SK-N-DZ (cell line): ENCODE results near the gene ETV6.

Experiments used
- DNase-seq: peaks from one replicate; pipeline ENCODE4 v3.0.0-alpha.2; 2015; ENCODE audit warnings: low spot score

ETV6 gene

GRCh38 chr12:11738450-11738849 lies 89.0 kb downstream of the ETV6 start:
- no peak for DNase-seq

- no peak for DNase-seq
Measured at GRCh38 chr12:11739980-11740577, 90.6 kb downstream of the ETV6 start.

DNA sequence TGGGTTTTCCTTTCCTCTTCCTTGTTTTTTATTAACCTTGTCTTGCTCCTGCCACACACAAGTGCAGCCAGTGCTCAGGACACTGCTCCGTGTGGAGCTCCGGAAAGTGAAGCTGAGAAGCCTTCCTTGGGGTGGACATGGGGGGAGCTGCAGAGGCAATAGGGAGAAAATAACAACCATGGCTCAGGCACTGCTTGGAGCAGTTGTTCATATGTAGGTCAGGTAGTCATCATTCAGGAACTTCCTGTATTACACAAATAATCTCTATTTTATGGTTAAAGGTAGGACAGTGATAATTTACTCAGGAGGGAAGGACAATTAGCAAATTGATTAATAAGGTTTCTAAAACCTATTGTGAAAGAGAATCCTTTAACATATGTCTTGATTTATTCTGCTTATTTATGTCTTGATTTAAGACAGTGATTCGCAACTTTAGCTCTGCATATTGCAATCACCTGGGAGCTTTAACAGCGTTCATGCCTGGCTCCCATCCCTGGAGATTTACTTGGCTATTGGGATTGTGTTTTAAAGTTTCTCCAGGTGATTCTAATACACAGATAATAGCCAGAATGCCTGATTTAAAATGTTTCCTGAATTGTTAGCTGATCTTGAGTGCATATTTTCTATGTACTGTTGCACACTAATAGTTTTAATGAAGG lies 92.1 kb downstream of the ETV6 start:
- no peak for DNase-seq

- no peak for DNase-seq
Measured at GRCh38 chr12:11743423-11744409, 94.2 kb downstream of the ETV6 start.

DNA sequence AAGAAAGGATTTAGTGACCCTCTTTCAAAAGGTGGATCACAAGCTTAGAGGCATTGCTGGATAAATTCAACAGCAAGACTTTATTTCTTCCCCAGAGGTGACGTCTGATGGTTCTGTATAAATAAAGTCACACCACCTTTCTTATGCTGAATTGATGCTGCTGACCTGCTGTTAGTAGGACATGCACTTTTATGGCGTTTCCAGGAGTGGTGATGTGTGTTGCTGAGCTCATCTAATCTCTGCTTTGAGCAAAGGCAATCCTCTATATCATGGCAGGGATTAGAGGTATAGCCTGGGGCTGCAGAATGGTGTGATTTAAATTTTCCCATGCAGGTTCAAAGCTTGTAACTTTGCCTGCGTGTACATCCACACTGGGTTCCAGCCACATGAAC lies 94.9 kb downstream of the ETV6 start:
- no peak for DNase-seq

DNA sequence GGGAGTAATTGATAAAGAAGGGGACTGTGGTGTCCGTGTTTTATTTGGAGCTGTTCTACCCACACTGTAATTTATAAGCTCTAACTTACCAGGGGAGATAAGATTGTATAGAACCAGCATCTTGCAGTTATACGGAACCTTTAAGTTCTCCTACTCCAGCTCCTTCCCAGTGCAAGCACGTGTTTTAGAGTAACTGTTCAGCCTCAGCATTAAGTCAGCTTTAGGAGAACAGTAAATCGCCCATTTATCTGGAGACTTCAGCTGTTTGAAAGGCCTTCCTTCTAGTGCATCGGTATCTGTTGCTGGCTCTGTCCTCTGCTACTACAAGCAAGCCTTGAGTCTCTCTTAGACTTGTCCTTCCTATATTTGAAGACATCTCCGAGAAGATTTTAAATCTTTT lies 95.6 kb downstream of the ETV6 start:
- no peak for DNase-seq

DNA sequence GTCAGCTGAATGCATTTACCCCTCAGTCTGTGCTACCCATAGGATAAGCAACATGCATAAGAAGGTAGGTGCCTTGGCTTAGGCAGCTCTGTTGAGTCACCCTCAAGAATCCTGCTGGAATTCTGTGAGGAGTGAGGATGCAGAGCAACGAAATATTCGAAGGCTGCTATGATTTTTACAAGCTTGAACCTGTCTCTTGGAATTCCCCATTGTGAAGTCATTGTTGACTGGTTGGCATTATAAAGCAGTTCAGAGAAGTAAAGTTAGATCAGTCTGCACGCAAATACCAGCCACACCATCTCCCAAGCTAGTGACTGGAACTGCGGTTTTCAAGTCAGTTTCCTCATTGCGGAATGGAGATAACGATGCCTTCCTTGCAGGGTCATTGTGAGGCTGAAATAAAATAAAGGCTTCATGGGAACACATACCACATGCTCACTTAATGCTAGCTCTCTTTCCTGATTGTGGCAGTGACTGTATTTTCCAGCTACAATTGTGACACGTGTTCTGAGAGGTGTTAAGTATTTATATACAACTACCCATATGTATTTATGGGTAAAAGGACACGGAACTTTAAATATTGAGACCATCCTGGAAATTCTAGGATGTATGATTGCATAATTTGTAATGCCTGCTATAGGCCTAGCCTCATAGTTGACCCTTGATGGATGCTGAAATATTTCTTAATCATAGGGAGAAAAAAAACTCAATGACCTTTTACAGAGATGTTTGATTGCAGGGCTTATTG lies 96.7 kb downstream of the ETV6 start:
- DNase-seq = no peak

DNA sequence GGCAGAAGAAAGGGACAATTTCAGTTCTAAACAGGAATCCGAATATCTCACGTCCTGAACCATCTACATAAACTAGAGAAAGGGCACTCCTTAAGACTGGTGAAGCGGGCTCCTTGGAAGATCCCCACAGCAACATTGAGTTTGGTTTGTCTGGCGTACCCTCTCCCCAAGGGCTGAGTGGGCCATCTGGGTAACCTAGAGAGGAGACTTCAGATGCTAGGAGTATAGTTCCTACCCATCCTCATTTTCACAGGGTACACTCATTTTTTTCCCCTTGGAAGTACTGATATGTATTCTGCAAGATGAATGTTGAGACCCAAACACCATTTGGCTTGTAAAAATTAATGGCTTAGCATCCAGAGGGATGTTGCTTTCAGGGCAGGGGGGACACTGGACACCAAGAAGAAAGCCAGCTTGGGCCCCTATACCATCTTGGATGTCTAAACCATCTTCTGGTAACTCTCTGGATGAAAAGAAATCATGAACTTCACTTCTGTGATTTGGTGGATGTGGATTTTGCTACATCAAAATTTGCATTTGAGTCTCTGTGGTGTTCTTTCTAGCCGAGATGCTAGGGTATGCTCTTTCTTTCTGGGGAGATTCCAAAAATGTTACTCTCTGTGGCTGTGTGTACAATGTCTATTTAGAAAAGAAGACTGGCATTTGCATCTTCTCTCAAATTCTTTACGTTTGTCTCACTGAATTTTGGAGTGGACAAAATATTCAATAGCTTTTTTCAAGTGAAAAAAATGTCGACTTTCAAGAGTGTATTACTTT lies 97.7 kb downstream of the ETV6 start:
- no peak for DNase-seq

DNA sequence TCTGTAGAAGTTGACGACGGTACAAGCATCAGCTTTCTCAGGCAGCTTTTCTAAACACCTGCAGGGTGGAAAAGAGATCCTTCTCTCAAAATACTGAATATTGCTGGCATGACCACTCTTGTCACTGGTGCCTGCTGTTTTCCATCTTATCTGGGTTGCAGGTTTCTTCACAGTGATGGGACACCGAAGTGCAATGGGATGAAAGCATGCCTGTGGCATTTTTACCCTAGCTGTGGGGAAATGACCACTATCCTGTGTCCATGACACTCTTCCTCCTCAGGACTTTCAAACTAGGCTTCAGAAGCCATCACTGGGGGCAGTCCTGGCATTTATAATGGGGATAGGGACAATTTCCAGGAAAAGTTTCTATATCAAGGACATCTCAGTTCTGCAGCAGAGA lies 98.5 kb downstream of the ETV6 start:
- DNase-seq = no peak

GRCh38 chr12:11748903-11749302 lies 99.4 kb downstream of the ETV6 start:
- DNase-seq = no peak

DNA sequence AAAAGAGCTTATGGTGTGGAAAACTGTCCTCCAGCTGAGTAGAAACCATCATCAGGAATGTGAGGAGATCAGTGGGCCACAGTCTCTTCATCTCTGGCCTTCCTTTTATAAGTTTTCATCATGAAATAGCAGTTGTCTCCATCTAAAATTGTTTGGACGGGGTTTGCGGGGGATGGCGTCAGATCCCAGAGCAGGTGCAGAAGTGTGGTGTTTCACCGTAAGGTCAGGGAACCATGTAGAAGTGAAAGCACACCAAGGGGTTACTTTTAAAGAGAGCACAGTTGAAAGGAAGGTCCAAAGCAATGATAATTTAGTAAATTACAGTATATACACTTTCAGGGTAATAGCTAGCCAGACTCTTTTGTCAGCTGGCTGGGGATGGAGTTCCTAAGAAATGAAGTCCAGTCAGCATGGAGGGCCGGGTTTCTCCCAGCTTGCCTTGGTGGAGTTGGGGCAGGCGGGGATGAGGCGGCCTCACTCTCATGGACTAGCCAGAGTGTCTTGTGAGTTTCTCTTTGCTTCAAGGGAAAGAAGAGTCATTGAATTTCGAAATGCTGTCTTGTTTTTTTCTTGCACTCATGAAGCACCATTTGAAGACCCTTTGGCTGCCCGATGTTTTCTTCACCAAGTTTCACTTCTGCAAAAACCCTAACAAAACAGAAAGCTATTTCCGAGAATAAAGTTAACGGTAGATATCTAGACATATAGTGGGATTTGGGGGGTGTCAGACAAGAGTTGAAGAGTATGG lies 100.6 kb downstream of the ETV6 start:
- DNase-seq = no peak

DNA sequence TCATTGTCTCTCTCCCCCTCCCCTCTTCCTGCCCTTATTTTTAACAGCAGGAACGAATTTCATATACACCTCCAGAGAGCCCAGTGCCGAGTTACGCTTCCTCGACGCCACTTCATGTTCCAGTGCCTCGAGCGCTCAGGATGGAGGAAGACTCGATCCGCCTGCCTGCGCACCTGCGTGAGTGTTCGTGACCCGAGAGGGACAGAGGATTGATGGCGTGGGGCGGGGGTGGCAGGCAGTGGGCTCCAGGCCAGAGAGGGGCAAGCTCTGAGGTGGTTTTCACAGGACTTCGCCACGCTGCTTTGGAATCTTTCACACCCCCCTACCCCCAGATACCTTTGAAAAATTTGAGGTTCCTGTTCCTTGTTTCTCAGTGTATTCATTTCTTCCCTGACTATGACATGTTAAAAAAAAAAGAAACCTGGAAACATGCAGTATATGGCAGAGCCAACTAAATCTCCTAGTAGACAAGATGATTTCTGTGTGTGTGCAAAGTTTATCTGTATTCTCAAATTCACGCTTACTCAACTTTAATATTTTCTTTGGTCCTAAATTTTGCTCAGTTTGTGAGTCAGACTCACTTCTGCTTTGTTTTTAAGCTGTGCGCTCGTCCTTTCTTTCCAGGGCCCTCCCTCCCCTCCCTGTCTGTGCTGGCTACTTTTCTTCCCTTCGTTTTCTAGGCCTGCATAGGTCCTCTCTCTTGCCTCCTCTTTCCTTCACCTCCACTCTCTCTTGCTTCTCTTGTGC lies 103.1 kb downstream of the ETV6 start:
- DNase-seq = no peak

DNA sequence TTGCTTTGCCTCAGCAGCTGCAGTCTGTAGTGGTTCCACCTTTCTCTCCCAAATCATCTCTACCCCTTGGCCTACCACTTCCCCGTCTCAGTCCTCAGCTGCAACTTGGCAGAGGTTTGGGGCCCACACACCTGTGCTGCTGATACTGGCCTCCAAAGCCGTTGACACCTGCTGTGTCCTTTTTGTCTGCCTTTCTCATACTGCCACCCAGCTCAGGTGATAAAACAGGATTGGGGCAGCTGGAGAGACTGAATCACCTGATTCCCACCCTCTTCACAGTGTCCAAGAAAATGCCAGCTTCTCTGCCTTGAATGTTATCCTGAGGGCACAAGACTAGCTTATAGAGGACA lies 103.7 kb downstream of the ETV6 start:
- DNase-seq = no peak

- no peak for DNase-seq
Measured at GRCh38 chr12:11753826-11754225, 104.4 kb downstream of the ETV6 start.

DNA sequence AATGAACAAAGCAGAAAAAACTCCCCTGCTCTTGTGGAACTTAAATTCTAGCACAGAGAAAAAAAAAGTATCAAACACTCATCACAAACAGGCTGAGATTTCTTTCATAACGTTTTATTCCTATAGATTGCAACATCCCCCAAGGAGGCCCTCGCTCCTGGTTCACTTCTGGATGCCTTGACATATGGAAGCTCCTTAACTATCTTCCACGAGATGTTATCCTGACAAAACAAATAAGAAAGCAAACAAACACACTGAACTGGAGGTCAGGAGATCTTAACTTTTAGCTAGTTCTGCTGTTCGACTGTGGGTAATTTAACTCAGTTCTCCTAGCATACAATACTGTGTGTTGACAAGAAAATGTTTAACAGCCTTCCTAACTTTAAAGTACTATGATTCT lies 104.8 kb downstream of the ETV6 start:
- DNase-seq = no peak

- no peak for DNase-seq
Measured at GRCh38 chr12:11755302-11755930, 105.9 kb downstream of the ETV6 start.

DNA sequence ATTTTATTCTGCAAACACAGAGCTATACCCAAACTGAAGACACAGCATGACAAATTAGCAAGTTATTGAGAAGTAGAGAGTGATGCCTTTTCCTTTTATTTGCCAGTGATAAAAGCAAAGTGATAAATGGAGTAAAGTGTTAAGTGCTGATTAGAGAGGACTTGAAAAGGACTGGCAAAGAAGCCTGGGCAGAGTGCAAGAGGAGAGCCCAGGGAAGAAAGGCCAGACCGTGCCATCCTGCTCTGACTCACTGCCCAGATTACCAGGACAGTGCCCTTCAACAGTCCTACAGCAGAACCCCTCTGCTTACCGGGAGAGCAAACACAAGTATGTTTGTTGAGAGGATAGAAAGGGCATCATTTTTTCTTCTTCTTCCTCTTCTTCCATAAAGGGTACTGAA lies 106.5 kb downstream of the ETV6 start:
- DNase-seq = no peak

- no peak for DNase-seq
Measured at GRCh38 chr12:11756523-11756922, 107.0 kb downstream of the ETV6 start.

GRCh38 chr12:11757095-11757494 lies 107.6 kb downstream of the ETV6 start:
- no peak for DNase-seq
